T-helper 2 cell treated with Interferon-gamma antibody and Interleukin-4, amounts not matched to agents 5 μg/mL and 100 μg/mL, for 36 hours (primary cell): ENCODE measurements around the gene PHC3.
A peak's percentile ranks its signal among the peaks of the same experiment; 100 is the strongest.

Source experiments
- DNase-seq: peaks from one replicate; pipeline ENCODE4 v3.0.0; 2021; ENCODE audit warnings: low spot score
- H3K27ac Mint-ChIP-seq: one replicate; pipeline ENCODE4 v1.8.0; 2021; ENCODE audit warnings: mild to moderate bottlenecking, mixed read lengths
- H3K27me3 Mint-ChIP-seq: one replicate; pipeline ENCODE4 v1.8.0; 2021; ENCODE audit warnings: low read depth, mixed read lengths
- H3K36me3 Mint-ChIP-seq: one replicate; pipeline ENCODE4 v1.8.0; 2021; ENCODE audit warnings: low read depth, mixed read lengths
- H3K4me1 Mint-ChIP-seq: one replicate; pipeline ENCODE4 v1.8.0; 2021; ENCODE audit warnings: low read depth, mixed read lengths
- H3K4me3 Mint-ChIP-seq: one replicate; pipeline ENCODE4 v1.8.0; 2022; ENCODE audit warnings: mild to moderate bottlenecking, moderate library complexity, mixed read lengths
- H3K9me3 Mint-ChIP-seq: one replicate; pipeline ENCODE4 v1.8.0; 2021; ENCODE audit warnings: mixed read lengths

Gene PHC3

DNA sequence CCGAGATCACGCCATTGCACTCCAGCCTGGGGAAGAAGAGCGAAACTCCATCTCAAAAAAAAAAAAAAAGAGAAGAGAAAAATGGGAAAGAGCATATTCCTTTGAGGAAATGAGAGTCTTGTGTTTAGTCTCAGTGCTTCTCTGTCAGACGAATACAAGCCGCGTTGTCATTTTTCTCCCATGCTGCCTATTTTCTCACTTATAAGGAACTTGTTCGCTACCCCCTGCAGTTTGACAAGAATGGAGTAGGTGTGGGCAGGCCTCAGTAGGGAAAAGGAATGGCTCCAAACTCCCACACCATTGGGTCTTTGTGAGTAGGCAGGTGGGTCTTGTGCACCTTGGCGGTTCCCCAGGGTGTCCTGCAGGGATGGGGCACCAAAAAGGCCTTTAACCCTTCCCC, 137.3 kb downstream of the PHC3 start:
- no peaks in the 10 kb centered on the region for H3K9me3 Mint-ChIP-seq
- peaks cover under 1% of the 10 kb centered on the region for H3K27me3 Mint-ChIP-seq
- H3K36me3 Mint-ChIP-seq: peaks cover 9% of the 10 kb centered on the region
- H3K4me1 Mint-ChIP-seq: peaks cover 20% of the 10 kb centered on the region
- no peak for DNase-seq
- no peak overlapping the region for H3K27ac Mint-ChIP-seq
- no peak overlapping the region for H3K4me3 Mint-ChIP-seq

DNA sequence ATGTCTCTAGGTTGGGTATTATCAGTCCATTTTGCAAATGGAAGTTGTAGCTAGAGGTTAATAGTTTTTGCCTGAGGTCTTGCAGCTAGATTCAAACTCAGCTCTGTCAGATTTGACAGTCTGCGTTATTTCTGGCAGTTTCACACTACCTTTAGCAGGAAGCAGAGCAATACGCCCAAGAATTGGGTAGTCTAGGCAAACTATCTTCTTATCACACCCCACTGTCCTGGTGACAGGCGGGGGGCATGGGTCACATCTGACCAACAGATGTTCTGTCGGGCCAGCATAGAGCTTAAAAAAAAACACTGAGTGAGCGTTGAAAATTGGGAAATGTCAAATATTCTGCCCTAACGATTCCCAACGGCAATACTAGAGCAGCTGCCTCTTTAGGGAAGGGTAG, 138.0 kb downstream of the PHC3 start:
- H3K27me3 Mint-ChIP-seq: peaks cover 3% of the 10 kb centered on the region
- H3K4me1 Mint-ChIP-seq: peaks cover 22% of the 10 kb centered on the region
- no peak overlapping the region for H3K27ac Mint-ChIP-seq
- no peak overlapping the region for H3K4me3 Mint-ChIP-seq
- no peaks in the 10 kb centered on the region for H3K9me3 Mint-ChIP-seq
- no peak for DNase-seq
- peaks cover 9% of the 10 kb centered on the region for H3K36me3 Mint-ChIP-seq

DNA sequence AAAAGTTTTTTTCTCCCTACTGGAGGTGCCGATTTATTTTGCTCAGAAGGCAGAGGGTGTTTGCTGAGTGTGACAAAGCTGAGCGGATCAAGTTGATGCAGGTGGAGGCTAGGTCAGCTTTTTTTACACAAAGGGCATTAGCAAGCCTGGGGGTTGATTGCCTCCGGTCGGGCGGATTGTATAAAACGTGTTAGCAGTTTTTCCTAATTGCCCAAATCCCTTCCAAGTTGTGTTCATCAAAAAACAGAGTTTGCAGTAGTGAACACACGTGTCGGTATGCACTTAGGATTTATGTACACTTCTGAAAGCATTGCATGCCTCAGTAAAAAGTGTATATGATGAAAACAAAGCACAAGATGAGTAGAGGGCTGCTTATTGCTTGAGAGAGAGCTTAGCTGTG, 141.1 kb downstream of the PHC3 start:
- no peaks in the 10 kb centered on the region for H3K9me3 Mint-ChIP-seq
- no peak for DNase-seq
- no peak overlapping the region for H3K4me3 Mint-ChIP-seq
- H3K36me3 Mint-ChIP-seq: peaks cover 9% of the 10 kb centered on the region
- H3K4me1 Mint-ChIP-seq: peaks cover 17% of the 10 kb centered on the region
- no peak overlapping the region for H3K27ac Mint-ChIP-seq
- H3K27me3 Mint-ChIP-seq: peaks cover 3% of the 10 kb centered on the region

DNA sequence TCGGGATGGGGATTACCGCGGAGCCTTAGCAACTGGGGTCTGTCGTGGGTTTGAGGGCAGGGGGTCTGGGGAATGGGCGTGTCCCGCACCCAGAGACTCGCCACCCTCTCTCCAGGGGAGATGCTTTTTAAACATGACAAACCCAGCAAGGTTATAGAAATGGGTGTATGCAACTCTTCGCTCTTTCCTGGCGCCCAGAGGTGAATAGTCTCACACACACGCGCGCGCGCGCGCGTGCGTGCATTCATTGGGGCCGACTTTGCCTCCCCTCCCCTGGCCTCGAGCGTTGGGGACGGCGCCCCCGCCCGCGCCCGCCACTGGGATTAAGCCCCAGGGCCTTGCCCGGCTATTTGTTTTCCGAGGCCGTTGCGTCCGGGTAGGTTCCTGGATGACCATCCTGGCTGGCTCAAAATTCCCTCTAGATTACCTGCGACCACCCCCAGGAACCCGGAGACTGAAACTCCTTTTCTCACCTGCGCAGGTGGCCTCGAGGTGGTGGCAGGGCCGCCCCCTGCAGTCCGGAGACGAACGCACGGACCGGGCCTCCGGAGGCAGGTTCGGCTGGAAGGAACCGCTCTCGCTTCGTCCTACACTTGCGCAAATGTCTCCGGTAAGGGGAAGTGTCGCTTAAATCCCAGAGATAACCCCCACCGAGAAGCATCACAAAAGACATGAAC, 143.0 kb downstream of the PHC3 start:
- DNase-seq: no peak
- H3K4me3 Mint-ChIP-seq: peak overlapping the region; percentile 86
- peak overlapping the region; percentile 65 for H3K27ac Mint-ChIP-seq
- peaks cover 17% of the 10 kb centered on the region for H3K4me1 Mint-ChIP-seq
- H3K36me3 Mint-ChIP-seq: peaks cover 9% of the 10 kb centered on the region
- peaks cover 3% of the 10 kb centered on the region for H3K9me3 Mint-ChIP-seq
- peaks cover 3% of the 10 kb centered on the region for H3K27me3 Mint-ChIP-seq
